Coronary artery (tissue), 2 donors: ENCODE data around the gene AUTS2.

Experiments used
- DNase-seq: peaks from one replicate; pipeline ENCODE4 v3.0.0-alpha.2; 2017; ENCODE audit warnings: low spot score
- H3K27ac ChIP-seq, 2 donors: fragments of 200-600 bp; sonication (generic); one replicate each; pipeline ENCODE4 v1.5.1; 2016 to 2019
- H3K4me3 ChIP-seq: fragments of 200-600 bp; sonication (generic); 2 replicates; pipeline ENCODE4 v1.5.1; 2016; ENCODE audit warnings: mild to moderate bottlenecking, moderate library complexity
- TF ChIP-seq, protein P1 (sequence below): fragments of 200-600 bp; sonication (generic); IDR thresholded peaks from one replicate; pipeline ENCODE4 v1.5.1; 2019; ENCODE audit warnings: antibody characterized with exemption

The AUTS2 gene

GRCh38 chr7:70068531-70068930 lies 470.3 kb downstream of the AUTS2 start:
- DNase-seq = no peak
- Histone ChIP-seq H3K4me3 (no peak overlapping the region), H3K27ac (no peak overlapping the region)
- TF ChIP-seq, protein P1, sequence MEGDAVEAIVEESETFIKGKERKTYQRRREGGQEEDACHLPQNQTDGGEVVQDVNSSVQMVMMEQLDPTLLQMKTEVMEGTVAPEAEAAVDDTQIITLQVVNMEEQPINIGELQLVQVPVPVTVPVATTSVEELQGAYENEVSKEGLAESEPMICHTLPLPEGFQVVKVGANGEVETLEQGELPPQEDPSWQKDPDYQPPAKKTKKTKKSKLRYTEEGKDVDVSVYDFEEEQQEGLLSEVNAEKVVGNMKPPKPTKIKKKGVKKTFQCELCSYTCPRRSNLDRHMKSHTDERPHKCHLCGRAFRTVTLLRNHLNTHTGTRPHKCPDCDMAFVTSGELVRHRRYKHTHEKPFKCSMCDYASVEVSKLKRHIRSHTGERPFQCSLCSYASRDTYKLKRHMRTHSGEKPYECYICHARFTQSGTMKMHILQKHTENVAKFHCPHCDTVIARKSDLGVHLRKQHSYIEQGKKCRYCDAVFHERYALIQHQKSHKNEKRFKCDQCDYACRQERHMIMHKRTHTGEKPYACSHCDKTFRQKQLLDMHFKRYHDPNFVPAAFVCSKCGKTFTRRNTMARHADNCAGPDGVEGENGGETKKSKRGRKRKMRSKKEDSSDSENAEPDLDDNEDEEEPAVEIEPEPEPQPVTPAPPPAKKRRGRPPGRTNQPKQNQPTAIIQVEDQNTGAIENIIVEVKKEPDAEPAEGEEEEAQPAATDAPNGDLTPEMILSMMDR = no peak

DNA sequence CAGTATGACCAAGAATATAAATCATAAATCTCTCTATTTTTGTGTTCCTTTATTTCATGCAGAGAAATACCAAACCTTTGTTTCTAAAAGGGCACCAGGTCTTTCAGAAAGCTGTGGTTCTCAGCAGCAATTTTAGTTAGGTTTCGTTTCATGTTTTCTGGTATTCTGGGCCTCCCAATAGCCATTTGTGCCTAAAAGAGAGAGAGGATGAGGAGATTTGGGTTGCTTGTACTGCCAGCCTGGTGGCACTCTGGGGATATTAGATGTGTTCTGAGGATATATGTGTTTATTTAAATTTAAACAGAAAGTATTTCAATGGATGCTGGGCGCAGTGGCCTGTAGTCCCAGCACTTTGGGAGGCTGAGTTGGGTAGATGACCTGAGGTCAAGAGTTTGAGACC lies 471.7 kb downstream of the AUTS2 start:
- DNase-seq = no peak
- TF ChIP-seq, protein P1 = no peak

GRCh38 chr7:70071766-70072165 lies 473.5 kb downstream of the AUTS2 start:
- TF ChIP-seq, protein P1 = no peak
- no peak overlapping the region for H3K4me3 ChIP-seq
- no peak for DNase-seq
- no peak overlapping the region for H3K27ac ChIP-seq

More for the DNA sequence above, 471.7 kb downstream of the AUTS2 start:
- no peak overlapping the region for H3K4me3 ChIP-seq
- no peak overlapping the region for H3K27ac ChIP-seq

- Histone ChIP-seq H3K27ac (no peak overlapping the region), H3K4me3 (no peak overlapping the region)
- TF ChIP-seq, protein P1 = no peak
- DNase-seq = no peak
These were observed 473.9 kb downstream of the AUTS2 start for GRCh38 chr7:70072220-70072619.

- no peak overlapping the region for H3K27ac ChIP-seq
- TF ChIP-seq, protein P1 = no peak
- DNase-seq = no peak
- no peak overlapping the region for H3K4me3 ChIP-seq
These were observed 478.1 kb downstream of the AUTS2 start for GRCh38 chr7:70076325-70076724.

DNA sequence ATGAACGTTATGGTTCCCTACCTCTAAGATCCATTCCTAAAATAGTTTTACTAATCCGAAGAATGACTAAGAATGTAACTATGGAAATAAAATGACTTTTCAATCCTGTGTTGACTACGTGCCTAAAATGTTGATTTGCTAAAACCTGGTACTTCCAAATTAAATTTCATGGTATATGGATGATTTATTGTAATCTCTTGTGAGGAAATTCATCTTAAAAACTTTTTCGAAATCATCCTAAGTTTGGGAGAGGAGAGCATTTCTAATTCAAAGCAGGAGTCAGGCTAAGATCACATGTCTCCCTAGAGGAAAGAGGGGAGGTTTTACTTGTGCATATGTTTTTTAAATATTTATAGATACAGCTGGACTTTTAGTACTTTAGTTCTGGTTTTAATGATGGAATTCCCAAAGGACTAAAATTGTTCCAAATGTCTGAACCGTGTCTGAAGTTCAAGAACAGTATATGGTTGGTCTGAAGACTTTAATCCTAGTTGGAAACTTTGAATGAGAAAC lies 483.9 kb downstream of the AUTS2 start:
- no peak for DNase-seq
- Histone ChIP-seq H3K4me3 (no peak overlapping the region), H3K27ac (no peak overlapping the region)
- TF ChIP-seq, protein P1 = no peak

- DNase-seq = no peak
- Histone ChIP-seq H3K4me3 (no peak overlapping the region), H3K27ac (no peak overlapping the region)
- TF ChIP-seq, protein P1 = no peak
These were observed 493.1 kb downstream of the AUTS2 start for GRCh38 chr7:70091362-70091761.
